HK-2 (cell line): ENCODE measurements around the gene PRSS16.
"Not testable (repeated sequence)": the region's sequence is repeated elsewhere in the genome, so short reads cannot be mapped to it uniquely, and the experiment has no call there.

Source experiments
- DNase-seq: peaks from one replicate; pipeline ENCODE4 v3.0.0-alpha.2; 2018; ENCODE audit not compliant: unreplicated experiment

The PRSS16 gene

DNA sequence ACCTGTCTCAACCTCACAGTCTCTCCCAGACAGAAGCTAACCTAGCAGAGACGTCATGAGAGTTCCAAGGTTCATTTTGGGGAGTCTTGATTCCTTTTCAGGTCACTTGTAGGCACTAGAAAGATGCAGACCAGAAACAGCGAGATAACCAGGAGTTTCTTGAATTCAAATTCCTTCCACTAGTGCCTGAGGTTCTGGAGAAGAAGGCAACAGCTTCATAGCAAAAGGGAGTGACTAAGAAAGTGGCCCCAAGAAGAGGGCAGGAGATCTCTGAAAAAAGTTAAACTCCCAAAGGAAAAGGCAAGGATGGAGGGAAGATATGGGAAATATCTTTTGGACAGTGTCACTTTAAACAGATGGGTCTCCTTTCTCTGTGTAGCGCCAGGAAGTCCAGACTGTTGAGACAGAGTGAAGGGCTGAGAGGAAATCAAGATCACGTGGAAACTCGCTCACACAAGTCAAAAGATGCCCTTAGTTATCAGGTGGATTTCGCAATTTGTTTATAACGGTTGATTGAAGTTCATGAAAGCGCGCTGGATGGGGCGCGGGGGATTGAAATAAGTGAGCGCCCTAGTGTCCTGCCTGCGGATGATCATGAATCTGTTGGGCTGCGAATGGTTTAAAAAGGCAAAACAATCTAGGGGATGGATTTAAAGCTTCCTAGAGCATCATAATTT, 4.8 kb upstream of the PRSS16 start:
- DNase-seq: no peak

DNA sequence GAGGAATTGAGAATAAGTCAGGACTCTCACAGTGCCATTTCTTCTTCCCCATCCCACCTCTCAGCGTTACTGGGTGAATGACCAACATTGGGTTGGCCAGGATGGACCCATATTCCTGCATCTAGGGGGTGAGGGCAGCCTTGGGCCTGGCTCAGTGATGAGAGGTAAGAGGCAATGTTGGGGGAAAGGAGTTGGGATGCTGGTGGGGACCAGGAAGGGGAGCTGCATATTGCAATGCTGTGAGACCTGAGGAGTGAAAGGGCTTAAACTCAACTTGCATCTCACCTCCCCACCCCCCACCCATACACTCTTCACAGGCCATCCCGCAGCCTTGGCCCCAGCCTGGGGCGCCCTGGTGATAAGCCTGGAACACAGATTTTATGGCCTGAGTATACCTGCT, 1.3 kb downstream of the PRSS16 start:
- no peak for DNase-seq

DNA sequence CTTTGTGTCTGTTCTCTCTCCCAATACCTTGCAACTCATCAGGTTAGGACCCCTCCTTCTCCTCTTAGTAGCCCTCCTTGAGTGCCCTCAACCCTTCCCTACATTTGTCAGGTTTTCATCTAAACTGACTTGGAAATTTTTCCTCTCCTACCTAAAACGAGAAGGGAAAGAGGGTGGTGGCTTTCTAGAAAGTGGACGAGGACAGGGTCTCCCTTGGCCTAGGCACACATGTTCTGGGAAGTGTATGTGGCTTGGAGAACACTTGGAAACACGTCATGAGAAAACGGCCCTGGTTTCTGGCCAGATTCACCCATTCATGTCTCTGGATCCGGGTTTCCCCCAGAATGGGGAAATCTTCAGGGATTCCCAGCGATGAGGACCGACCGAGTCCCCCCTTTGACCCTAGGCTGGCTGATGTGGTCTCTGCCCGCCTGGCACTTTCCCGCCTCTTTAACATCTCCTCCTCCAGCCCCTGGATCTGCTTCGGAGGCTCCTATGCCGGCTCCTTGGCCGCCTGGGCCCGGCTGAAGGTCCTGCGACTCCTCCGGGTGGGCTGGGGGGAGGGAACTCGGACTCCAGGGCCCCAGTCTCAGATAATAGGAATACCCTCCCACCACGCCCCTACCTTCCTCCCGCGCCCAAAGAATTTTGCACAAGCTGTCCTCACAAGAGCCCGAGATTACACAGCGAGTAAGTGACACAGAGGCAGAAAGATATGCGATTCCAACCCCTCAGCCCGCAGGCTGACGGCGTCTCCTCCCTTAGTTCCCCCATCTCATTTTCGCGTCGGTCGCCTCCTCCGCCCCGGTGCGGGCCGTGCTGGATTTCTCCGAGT, 3.0 kb downstream of the PRSS16 start:
- no peak for DNase-seq

DNA sequence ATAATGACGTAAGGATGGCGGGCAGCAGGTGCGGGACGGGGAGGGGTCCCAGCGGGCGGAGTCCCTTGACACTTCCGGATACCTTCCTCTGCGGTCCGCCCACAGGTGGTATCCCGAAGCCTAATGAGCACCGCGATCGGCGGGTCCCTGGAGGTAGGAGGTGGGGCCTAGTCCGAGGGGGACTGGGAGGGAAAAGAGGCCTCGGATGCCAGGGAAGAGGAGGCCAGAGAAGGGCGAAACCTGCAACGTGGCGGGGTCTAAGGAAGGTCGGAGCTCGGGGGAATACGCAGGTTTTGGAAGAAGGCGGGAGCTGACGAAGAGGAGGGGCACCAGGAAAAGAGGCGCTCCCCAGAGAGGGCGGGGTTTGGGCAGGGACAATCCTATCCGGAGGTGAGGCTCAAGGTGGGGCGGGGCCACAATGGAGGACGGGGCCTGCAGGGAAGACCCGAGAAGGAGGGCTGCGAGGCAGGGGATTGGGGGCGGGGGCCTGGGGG, 3.7 kb downstream of the PRSS16 start:
- peak; percentile 86 for DNase-seq

DNA sequence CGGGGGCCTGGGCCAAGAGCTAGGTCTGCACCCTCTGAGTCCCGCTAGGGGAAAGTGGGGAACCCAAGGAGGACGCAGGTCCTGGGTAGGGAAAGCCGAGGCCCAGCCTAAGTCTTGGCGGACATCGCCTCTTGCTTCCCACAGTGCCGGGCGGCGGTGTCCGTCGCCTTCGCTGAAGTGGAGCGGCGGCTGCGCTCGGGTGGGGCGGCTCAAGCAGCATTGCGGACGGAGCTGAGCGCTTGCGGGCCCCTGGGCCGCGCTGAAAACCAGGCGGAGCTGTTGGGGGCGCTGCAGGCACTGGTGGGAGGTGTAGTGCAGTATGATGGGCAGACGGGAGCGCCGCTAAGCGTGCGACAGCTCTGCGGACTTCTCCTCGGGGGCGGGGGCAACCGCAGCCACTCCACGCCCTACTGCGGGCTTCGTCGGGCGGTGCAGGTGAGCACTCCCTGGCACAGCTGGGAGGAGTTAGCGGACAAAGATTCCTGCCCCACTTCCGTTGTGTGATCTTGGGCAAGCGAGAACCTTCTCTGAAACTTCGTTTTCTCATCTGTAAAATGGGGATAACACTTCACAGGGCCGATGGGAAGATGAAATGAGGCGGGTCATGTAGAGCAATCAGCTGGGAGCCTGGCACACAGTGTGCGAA, 4.2 kb downstream of the PRSS16 start:
- DNase-seq: peak; percentile 86

DNA sequence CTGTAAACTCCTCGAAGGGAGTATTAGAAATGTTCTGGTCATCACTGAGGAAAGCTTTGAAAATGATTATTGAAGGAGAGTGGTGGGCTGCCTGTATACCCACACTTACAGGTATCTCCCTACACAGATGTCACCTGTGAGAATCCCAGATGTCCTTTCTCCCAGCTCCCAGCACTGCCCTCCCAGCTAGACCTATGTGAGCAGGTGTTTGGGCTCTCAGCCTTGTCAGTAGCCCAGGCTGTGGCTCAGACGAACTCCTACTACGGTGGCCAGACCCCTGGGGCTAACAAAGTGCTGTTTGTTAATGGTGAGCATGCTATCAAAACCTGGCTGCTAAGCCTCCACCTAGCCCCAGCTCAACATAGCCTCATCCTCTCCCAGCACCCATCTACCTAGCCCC, 7.1 kb downstream of the PRSS16 start:
- DNase-seq: no peak

DNA sequence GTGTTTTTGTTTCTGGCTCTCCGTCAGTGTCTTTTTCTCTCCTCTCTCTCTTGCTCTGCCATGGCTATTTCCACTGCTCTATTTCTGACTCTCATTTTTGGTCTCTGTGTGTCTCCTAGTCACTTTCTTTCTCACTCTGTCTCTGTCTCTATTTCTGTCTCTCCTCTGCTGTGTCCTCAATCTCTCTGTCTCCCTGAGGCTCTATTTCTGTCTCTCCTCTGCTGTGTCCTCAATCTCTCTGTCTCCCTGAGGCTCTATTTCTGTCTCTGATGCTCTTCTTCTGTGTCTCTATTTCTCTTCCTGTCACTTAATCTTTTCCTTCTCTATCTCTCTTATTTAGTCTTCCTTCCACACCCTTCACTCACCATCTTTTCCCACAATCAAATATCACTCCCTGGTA, 8.4 kb downstream of the PRSS16 start:
- DNase-seq: no peak

DNA sequence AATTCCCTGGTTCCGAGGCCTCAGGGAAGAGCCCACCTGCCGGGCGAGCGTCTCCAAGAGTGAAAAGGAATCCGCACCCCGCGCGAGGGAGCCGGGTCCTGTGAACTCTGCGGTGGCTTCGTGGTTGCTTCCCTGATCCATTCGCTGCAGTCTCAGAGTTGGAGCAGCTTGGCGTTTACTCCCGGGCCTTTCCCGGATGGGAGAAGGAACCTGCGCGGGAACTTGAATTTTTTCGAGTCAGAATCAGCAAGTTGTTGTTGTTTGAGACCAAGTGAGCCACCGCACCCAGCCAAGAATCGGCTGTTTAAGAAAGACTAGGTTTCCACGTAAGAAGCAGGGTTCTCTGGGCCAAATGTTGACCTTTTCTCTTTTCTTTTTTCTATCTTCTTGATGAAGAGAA, 12.9 kb downstream of the PRSS16 start:
- no peak for DNase-seq

DNA sequence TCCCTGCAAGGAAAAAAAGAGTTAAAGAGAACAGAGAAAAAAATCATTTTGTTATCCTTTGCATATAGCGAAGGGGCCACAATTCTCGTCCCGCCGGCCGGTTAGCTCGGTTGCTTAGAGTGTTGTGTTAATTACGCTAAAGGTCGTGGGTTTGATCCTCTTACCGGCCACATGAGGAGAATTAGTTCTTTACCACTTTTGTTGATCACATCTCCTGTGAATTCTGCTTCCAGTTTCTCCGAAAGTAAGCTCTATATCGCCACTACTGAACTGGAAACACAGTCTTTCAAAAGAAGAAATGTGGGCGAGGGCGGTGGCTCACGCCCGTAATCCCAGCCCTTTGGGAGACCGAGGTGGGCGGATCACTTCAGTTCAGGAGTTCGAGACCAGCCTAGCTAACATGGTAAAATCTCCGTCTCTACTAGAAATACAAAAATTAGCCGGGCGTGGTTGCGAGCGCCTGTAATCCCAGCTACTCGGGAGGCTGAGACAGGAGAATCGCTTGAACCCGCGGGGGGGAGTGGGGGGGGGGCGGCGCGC, 13.4 kb downstream of the PRSS16 start:
- no peak for DNase-seq

DNA sequence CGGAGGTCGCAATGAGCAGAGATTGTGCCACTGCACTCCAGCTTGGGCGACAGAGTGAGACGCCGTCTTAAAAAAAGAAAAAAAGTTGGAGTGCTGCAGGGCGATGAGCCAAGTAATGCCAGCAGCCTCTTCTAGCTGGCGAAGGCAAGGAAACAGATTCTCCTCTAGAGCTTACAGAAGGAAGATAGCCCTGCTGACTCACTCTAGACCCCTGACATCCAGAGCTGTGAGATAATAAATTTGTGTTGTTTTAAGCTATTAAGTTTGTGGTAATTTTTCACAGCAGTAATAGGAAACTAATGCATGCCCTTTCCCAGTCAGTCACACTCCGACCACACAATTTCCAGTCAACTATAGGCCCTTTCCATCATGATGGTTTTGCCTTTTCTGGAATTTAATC, 16.4 kb downstream of the PRSS16 start:
- no peak for DNase-seq

DNA sequence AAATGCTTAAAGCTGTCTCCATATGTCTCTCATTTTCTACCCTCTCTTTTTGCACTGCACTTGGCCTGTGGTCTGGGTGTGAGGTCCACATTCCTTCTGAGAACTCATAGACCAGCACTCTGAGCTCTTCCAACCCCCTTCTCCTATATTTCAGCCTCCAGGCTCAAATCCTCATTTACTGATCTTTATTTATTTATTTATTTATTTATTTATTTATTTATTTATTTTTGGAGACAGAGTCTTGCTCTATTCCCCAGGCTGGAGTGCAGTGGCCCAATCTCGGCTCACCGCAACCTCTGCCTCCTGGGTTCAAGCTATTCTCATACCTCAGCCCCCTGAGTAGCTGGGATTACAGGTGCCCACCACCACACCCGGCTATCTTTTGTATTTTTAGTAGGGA, 19.5 kb downstream of the PRSS16 start:
- not testable (repeated sequence) for DNase-seq

DNA sequence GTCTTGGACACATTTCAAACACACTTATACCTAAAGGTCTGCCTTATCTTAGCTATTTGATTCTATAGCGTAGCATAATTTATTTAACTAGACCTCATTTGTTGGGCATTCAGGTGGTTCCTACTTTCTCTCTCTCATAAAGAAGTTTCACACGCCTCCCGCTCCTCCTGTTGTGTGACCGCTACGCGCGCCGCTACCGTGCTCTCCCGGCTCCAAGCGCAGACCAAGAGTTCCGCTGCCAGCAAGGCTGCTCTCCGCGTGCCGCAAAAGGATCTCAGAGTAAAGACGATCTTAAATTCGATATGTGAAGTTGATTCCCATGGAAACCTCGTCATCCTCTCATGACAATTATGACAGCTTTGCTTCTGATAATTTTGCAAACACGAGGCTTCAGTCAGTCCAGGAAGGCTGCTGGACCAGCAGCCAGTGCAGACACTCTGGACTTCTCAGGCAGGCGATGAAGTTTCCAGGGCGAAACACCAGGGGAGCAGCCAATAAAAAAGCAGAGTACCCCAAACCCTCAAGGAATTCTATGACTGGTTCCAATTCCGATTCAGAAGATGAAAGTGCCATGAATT, 20.4 kb downstream of the PRSS16 start:
- no peak for DNase-seq

DNA sequence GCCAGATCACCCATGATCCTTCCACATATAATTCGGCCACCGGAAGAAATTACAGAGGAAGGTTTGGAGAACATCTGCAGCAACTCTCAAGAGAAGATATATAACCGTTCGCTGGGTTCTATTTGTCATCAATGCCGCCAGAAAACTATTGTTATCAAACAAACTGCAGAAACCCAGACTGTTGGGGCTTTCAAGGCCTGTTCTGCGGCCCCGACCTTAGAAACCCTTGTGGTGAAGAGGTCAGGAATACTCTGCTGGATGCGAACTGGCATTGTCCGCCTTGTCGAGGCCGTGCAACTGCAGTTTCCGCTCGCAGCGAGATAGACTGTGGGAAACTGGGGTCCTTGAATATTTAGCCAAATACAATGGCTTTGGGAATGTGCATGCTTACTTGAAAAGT, 21.3 kb downstream of the PRSS16 start:
- no peak for DNase-seq

DNA sequence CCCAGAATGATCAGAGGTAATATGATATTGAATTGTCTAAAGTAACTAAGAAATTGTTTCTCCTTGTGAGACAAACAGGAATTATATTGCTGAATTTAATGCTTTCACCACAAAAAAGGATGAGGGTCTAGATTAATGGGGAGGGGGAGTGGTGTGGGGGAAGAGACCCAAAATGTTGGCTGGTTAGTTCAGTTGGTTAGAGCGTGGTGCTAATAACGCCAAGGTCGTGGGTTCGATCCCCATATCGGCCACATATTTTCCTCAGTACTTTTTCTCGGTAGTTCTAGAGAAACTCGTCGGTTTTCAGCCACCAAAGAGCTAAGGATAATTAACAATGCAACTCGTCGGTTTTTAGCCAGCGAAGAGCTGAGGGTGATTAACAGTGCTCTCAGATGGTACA, 26.3 kb downstream of the PRSS16 start:
- no peak for DNase-seq

DNA sequence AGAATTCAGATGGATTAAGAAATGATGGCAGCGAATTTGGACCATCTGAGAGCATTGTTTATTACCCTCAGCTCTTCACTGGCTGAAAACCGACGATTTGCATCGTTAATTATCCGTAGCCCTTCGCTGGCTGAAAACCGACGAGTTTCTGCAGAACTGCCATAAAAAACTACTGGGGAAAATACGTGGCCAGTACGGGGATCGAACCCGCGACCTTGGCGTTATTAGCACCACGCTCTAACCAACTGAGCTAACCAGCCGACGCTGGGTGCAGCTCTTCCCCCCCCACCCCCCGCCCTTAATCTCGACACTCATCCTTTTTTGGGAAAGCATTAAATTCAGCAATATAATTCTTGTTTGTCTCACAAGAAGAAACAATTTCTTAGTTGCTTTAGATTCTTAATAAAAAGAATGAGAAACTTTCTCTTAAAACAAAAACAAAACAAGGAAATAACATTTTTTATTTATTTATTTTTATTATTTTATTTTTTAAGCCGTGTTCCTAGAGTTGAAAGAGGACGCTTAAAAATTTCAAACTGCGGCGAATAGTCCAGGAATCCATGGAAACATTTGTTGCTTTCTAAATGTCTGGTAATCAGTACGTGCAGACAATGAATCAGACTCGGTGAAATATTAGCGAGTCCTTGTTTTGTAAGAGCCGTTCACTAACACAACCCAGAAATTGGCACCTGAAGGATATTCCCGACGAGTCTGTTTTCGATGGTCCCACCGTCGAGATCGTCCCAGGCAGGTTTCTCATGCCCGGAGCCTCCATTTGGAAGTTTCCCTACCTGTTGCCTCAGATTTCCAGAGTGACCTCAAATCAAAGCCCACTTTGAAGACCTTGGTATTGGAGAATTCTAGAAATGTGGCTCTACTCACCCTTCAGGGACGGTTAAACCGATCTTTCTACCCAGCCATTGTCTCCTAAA, 27.8 kb downstream of the PRSS16 start:
- no peak for DNase-seq

DNA sequence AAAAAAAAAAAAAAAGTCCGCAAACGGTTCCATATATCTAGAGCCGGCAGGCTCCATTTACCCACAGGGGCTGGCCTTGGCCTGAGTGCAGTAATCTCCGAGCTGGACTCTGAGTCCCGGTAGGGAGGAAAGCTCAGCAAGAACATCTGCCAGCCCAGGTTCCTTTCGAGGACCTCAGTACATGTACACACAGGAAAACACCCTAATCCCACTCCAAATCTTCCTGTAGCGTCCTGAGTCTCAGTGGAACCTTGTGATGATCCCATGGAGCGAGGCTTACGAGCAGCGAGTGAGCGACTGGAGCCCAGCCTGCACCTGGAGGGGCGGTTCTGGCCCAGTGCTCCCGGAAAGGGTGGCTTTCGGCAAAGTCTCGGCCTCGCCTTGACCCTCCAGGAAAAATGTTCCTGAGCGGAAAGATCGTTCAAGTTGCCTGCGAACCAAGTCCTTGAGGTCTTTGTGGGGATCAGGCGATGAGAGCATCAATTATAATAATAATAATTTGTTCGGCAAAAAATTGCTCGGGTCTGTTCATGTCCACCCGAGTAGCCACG, 32.1 kb downstream of the PRSS16 start:
- DNase-seq: peak; percentile 42

DNA sequence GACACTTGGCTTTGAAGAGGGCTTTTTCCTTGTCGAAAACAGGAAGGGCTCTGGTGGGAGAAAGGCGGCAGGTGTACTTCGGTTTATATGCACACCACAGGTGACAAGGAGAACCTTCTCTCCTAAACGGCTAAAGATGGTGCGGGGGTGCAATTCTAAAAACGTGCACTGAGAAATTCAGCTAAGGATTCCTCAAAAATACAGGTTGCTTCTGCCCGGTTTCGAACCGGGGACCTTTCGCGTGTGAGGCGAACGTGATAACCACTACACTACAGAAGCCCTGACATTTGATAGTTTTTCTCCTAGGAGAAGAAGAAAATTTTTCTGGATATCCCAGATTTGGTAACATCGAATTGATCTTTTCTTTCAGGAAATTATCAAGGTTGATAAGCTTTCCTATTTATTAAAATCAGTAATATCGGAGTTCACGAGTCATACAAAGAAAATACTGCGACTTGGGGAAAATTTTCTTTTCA, 32.6 kb downstream of the PRSS16 start:
- DNase-seq: peak; percentile 76

DNA sequence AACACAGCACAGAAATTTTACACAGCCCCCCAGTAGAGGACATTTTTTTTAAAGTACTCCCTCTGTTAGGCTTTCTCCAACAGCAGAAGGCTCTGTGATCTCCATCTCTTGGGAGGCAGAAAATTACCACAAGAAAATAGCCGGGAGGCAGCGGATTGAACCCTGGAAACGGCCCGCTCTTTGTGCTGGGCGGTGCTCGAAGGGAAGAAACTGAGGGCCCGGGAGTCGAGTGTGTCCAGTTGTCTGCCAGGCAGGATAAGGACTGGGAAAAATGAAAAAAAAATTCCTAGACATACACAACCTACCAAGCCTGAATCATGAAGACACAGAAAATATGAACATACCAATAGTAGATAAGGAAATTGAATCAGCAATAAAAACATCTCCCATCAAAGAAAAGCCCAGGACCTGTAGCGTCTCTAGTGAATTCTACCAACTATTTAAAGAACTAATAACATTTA, 33.1 kb downstream of the PRSS16 start:
- DNase-seq: peak; percentile 32

DNA sequence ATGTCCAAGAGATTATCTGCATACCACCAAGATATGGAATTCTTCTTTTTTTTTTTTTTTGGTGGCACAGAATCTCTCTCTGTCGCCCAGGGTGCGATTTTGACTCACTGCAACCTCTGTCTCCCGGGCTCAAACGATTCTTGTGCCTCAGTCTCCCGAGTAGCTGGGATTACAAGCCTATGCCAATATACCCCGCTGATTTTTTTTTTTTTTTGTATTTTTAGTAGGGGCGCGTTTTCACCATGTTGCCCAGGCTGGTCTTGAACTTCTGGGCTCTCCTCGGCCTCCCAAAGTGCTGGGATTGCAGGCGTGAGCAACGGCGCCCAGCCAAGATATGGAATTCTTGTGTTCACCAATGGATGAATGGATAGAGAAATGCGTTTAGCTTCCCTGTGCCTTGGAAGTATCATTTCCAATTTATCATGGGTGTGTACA, 33.6 kb downstream of the PRSS16 start:
- no peak for DNase-seq

DNA sequence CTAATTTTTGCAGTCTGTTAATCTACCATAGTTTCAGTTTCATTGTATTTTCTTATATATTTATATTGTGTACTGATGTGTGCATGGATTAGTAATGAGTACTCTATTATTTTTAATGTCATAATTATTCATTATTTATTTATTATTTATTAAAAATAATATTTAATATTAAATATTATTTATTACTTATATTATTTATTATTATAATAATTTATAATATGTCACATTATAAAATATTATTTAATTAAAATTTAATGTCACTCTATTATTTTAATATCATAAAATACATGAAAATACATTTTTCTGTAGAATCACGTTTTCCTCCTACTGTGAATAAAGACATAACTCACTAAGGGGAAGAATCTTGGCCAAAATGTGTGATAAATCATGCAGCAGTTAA, 34.1 kb downstream of the PRSS16 start:
- DNase-seq: no peak
